Fibroblast of pulmonary artery (primary cell): ENCODE data around the gene SKAP2.

Experiments
- DNase-seq: peaks from one replicate; pipeline ENCODE4 v3.0.0-alpha.2; 2010; ENCODE audit warnings: low read depth
- H3K4me3 ChIP-seq: replicated peaks from 2 replicates; pipeline ENCODE4 v1.5.1; 2011; ENCODE audit warnings: low read depth, mild to moderate bottlenecking, control low read depth, low read length, moderate library complexity
- TF ChIP-seq, protein P1 (sequence below): IDR thresholded peaks from 2 replicates; pipeline ENCODE4 v1.5.1; 2011; ENCODE audit warnings: mild to moderate bottlenecking, control low read depth, low read length, inconsistent platforms; ENCODE audit errors: missing control alignments

SKAP2 gene

DNA sequence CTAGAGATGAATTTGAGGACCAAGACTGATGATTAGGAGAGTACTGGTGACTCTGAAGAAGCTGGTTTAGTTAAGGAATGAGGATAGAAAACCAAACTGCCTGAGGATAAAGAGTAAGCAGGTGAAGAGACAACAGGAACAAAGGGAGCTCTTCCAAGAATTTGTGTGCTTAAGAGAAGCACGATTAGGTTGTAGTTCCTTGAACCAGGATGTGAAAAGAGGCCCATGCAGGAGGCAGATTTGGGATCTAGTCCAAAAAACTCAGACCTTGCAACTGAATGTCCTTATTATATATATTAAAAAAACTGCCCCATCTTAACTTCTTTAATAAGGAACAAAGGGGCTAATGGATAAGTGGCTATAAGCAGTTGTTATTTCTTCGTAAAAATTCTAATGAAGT lies 150.4 kb downstream of the SKAP2 start:
- no peak for DNase-seq
- TF ChIP-seq, protein P1, sequence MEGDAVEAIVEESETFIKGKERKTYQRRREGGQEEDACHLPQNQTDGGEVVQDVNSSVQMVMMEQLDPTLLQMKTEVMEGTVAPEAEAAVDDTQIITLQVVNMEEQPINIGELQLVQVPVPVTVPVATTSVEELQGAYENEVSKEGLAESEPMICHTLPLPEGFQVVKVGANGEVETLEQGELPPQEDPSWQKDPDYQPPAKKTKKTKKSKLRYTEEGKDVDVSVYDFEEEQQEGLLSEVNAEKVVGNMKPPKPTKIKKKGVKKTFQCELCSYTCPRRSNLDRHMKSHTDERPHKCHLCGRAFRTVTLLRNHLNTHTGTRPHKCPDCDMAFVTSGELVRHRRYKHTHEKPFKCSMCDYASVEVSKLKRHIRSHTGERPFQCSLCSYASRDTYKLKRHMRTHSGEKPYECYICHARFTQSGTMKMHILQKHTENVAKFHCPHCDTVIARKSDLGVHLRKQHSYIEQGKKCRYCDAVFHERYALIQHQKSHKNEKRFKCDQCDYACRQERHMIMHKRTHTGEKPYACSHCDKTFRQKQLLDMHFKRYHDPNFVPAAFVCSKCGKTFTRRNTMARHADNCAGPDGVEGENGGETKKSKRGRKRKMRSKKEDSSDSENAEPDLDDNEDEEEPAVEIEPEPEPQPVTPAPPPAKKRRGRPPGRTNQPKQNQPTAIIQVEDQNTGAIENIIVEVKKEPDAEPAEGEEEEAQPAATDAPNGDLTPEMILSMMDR: no peak
- H3K4me3 ChIP-seq: no peak overlapping the region

DNA sequence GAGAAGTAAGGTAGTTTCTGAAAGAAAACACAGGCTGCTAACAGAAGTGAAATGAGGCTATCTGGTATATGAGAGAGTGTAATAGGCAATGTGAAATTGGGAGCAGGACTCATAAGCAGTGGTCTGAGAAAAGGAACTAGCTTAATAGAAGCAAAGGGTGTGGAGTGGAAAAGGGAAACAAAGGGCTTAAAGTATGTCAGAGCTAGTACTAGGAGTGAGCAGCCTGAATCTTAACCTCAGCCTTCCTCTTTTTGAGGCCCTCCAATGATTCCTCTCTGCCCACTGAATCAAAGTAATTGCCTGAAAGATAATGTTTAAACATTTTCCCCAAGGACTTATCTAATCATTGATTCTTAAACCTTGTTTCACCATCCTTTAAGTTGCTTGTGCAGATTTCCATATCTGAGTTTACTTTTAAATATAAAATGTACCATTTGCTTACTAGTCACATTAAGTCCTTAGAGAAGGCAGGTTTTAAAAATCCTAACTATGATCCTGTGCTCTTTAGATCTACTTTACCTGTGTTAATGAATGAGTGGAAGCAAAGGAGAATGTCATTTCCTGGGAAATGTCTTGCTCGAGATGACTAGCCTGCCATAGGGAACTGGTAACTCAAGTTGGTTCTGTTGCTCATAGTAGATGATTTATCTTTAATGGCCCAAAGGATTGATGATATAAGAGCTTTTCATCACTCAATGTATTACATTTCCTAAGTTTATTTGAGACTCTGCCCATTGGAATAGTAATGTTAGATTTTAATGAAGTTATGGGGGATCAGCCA lies 155.0 kb downstream of the SKAP2 start:
- H3K4me3 ChIP-seq: no peak overlapping the region
- TF ChIP-seq, protein P1: no peak
- no peak for DNase-seq

DNA sequence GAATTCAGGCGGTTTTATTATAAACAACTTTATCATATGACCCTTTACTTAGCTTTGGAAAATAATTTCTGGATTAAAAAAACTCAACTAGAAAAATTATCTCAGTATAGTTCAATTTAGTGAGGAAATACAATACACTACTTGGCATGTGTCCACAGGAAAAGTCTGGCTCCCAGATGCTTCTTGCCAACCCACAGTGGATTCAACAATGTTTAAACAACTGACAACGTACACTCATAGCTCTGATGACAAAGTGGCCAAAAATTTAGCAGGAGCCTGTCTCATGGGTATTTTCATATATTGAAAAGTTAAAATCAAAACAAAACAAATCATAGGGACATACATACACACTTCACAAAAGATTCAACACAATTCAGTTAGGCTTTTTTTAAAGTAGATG lies 158.8 kb downstream of the SKAP2 start:
- peak; percentile 93 for DNase-seq
- no peak overlapping the region for H3K4me3 ChIP-seq
- TF ChIP-seq, protein P1: no peak

DNA sequence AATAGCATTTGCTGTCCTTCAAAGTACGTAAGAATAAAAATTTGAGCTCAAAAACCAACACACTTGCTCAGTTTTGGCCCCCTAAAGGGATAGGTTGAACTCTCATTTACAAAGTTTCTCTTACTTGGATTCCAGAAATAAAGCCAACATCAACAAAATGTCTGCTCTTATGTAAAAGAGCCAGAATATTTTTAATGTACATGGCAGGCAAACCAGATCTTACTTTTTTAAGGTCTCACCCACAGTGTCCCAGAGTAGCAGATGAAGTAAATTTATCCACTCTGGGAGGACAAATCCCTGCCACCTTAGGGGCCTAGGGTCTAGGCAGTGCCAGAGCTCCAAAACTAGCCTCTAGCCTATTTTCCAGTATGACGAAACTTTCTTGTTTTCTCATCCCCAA lies 159.6 kb downstream of the SKAP2 start:
- no peak overlapping the region for H3K4me3 ChIP-seq
- TF ChIP-seq, protein P1: no peak
- peak; percentile 23 for DNase-seq

DNA sequence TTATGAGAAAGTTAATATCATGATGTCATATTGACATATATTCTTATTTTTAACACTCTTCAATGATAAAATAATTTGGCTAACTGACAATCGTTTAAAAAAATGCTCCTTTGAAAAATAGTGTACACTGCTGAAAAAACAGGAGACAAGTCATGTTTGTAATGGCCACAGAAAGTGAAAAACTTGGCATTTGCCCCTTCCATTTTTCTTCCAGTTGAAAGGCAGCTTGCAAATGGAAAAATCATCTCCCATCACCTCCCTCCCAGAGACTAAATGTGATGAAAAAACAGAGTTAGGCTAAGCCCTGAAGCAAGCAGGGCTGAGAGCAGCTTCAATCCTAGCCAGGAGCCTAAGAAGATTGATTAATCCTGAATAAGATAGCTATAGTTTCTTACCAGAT lies 160.4 kb downstream of the SKAP2 start:
- TF ChIP-seq, protein P1: no peak
- DNase-seq: no peak

DNA sequence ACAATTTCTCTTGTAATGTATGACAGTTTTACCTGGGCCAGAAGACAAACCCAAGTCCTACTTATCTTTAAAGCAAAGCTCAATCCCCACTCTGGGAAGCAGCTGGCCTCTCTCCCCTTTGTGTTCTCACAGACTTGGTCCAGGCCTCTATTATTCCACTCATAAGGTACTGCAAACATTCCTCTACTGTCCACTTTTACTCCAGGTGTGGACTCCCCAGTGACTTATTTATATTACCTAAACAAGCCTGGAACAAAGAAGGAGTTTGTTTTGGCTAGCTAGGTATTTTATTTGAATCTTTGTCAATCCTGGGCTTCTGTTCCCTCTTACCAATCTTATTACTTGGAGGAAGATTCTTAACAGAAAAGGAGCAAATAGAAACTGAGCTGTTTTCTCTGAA lies 163.5 kb downstream of the SKAP2 start:
- TF ChIP-seq, protein P1: no peak
- no peak overlapping the region for H3K4me3 ChIP-seq
- DNase-seq: no peak

More for the DNA sequence above, 160.4 kb downstream of the SKAP2 start:
- H3K4me3 ChIP-seq: no peak overlapping the region

DNA sequence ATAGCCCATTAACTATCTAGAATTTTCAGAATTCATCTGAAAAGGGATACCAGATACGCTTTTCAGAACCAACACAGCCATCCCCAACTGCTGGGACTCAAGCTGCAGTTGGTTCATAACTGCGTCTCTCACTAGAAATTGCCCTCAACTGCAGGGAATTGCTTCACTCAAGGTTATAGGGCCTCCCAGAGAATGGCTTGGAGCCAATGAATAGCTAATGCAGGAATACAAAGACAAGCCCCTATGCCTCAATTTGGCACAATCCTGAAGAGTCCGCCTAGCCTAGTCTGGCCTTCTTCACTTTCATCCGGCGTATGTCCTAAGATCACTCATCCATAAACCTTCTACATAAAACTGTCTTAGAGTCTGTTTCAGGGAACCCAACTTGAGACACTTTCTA lies 164.0 kb downstream of the SKAP2 start:
- DNase-seq: no peak
- TF ChIP-seq, protein P1: no peak
- no peak overlapping the region for H3K4me3 ChIP-seq
